ENCODE data around the gene NR1H4.
A peak's percentile ranks its signal among the peaks of the same experiment; 100 is the strongest.
"Not testable (repeated sequence)": the region's sequence is repeated elsewhere in the genome, so short reads cannot be mapped to it uniquely, and the experiment has no call there.

The NR1H4 gene

GRCh38 chr12:100566887-100567637 is 93.4 kb downstream of the NR1H4 start:
- peak in 18 of 51 donors; percentile 0 to 57 (median 14) for DNase-seq

DNA sequence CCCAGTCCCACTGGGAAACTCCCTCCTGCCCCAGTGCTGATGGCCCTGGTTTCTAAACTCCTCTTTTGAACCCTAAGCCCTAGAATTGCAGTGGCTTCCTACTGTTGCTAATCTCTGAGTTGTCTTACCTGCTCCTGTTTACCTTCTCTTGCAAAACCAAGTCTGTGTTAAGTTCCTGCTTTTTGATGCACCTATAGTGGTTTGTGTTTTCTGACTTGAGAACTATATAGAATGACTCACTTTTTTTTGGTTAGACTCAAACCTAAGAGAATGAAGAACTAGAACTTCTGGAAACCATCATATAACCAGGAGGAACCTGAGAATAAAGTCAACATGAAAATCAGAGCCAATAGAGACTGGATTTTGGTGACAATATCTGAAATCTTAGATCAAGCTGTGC is 94.3 kb downstream of the NR1H4 start:
- no peak for DNase-seq

DNA sequence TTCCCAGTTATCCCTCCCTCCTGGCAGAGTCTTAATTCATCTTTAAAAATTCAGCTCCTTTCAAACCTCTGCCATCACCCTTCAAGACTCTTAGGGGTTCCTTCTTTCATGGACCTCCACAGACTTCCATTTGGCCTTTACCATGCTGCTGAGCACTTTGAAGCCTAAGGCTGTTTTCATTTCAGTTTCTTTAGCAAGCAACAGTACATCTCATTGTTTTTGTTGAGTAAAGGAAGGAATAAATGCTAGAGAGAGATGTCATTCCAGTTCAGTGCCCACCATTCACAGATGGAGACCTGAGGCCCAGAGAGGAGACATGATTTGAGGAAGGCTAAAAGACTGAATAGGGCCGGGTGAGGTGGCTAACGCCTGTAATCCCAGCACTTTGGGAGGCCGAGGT is 98.5 kb downstream of the NR1H4 start:
- no peak for DNase-seq

DNA sequence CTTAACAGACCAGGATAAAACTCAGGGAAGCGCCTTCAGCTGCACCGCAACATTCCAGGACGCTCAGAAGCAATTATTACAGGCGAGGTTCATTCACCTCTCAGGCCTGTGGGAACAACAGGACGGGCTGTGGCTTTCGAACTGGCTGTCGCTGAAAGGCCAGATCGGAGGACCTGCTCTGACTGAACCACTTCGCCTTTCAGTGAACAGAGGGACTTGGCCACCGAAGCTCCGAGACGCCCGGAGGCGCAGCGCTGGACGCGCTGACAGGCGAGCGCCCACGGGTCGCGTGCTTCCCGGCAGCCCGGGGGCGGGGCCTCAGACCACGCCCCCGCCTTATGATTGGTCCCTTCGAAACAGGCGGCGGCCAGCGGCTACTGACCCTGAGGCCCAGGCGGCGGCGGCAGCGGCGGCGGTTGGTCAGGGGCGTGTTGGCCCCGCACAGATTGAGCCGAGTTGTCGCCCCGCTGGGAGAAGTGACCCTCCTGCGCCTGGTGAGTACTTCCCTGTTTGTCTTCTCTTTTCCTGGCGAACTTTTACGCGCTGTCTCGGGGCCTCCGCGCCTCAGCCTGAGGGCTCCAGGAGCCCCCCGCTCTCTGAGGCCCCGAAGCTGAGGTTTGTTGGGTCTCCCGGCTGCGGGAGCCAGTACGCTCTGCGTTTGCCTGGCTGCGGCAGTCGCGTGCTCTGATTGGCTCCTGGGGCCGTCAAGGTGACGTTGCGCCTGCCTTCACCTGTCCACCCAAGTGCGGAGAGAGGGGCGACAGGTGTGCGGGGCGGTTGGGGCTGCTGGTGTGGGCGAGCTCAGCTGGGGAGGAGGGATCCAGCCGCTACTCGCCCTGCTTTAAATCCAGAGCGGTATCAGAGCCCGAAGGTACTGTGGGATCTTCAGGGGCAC is 99.9 kb downstream of the NR1H4 start, which contains the start of gene GAS2L3:
GAS2L3 (plus strand) TSS at position 393 of the 895 bp plus-strand sequence. CDS start 21,221 bp downstream, outside the sequence.
- DNase-seq: peak in 50 of 51 donors; percentile 7 to 86 (median 68)

GRCh38 chr12:100574187-100575074 is 100.8 kb downstream of the NR1H4 start:
- DNase-seq: peak in 1 of 51 donors; percentile 3

GRCh38 chr12:100576331-100577036 is 102.8 kb downstream of the NR1H4 start:
- DNase-seq: no peak

- no peak for DNase-seq
Measured at GRCh38 chr12:100578923-100579322, 105.3 kb downstream of the NR1H4 start.

- no peak for DNase-seq
Measured at GRCh38 chr12:100579844-100580243, 106.2 kb downstream of the NR1H4 start.

DNA sequence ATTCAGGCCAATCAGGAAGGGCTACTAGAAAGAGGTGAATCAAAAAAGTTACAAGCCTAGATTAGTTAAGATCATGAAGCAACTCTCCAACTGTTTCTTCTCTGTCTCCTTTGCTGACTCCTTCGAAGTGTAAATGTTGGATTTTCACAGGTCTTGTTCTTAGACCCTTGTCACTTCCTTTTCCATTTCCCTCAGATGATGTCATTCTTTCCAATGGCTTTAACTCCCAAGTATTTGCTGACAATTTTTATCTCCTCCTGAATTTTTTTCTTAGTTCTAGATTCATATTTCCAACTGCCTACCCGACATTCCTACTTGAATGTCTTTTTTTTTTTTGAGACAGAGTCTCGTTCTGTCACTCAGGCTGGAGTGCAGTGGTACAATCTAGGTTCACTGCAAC is 110.6 kb downstream of the NR1H4 start:
- no peak for DNase-seq

DNA sequence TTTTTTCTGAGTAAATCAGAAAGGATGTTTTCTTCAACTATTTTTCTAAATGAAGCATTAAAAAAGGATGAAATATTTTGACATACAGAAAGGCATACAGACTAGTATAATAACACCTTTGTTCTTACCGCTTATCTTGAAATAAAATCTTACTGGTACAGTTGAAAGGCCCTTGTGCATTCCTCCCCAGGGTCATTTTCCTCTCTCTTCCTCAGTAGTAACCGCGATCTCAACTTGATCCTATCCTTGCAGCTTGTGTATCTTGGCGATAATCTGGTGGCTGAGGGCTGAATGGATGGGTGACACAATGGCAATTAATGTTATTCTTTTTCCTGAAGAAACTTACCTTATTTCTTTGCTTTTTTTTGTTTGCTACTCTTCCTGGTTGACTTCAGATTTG is 118.3 kb downstream of the NR1H4 start:
- no peak for DNase-seq

- DNase-seq: no peak
Measured at GRCh38 chr12:100593490-100593889, 119.8 kb downstream of the NR1H4 start.

DNA sequence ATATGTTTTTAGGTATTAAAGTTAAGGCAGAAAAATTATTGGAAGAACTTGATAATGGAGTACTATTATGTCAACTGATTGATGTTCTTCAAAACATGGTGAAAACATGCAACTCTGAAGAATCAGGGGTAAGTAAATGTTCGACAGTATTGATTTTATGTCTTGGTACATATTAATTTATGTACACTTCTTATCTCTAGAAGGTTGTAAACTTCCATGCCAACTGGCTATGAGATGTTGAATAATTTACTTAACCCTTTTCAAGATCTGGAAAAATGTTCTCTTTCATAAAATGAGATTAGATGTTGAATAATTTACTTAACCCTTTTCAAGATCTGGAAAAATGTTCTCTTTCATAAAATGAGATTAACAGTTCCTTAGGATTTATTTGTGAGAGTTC is 128.0 kb downstream of the NR1H4 start:
- DNase-seq: no peak

- DNase-seq: not testable (repeated sequence)
Measured at GRCh38 chr12:100602997-100603396, 129.3 kb downstream of the NR1H4 start.

- peak in 17 of 51 donors; percentile 1 to 28 (median 4) for DNase-seq
Measured at GRCh38 chr12:100608776-100609175, 135.1 kb downstream of the NR1H4 start.

GRCh38 chr12:100610666-100611430 is 137.2 kb downstream of the NR1H4 start:
- DNase-seq: no peak

GRCh38 chr12:100612606-100613005 is 138.9 kb downstream of the NR1H4 start:
- DNase-seq: no peak
